IPS-15b (cell line): ENCODE results near the gene SNN.

Experiments
- H3K27me3 ChIP-seq: one replicate; pipeline ENCODE4 v1.6.1; 2013; ENCODE audit warnings: low read length; ENCODE audit not compliant: control insufficient read depth, insufficient read depth
- H3K36me3 ChIP-seq: one replicate; pipeline ENCODE4 v1.6.1; 2013; ENCODE audit warnings: low read length; ENCODE audit not compliant: control insufficient read depth, insufficient read depth
- H3K4me1 ChIP-seq: one replicate; pipeline ENCODE4 v1.6.1; 2013; ENCODE audit warnings: mild to moderate bottlenecking, low read length; ENCODE audit not compliant: control insufficient read depth, insufficient read depth
- H3K4me3 ChIP-seq: one replicate; pipeline ENCODE4 v1.5.1; 2013; ENCODE audit warnings: low read depth, low read length
- H3K9ac ChIP-seq: one replicate; pipeline ENCODE4 v1.6.1; 2013; ENCODE audit warnings: low read depth, mild to moderate bottlenecking, low read length
- H3K9me3 ChIP-seq: one replicate; pipeline ENCODE4 v1.6.1; 2013; ENCODE audit warnings: mild to moderate bottlenecking, low read length; ENCODE audit not compliant: control insufficient read depth, insufficient read depth

Gene SNN

GRCh38 chr16:11688520-11688886, 20.2 kb downstream of the SNN start:
- no peaks in the 10 kb centered on the region for H3K27me3 ChIP-seq
- peaks cover 10% of the 10 kb centered on the region for H3K36me3 ChIP-seq
- no peak overlapping the region for H3K4me3 ChIP-seq
- H3K9ac ChIP-seq, result no peak overlapping the region
- no peaks in the 10 kb centered on the region for H3K4me1 ChIP-seq
- no peaks in the 10 kb centered on the region for H3K9me3 ChIP-seq

GRCh38 chr16:11689031-11689840, 21.0 kb downstream of the SNN start:
- no peak overlapping the region for H3K9ac ChIP-seq
- no peaks in the 10 kb centered on the region for H3K4me1 ChIP-seq
- no peaks in the 10 kb centered on the region for H3K27me3 ChIP-seq
- H3K4me3 ChIP-seq, result no peak overlapping the region
- H3K36me3 ChIP-seq, result peaks cover 10% of the 10 kb centered on the region
- H3K9me3 ChIP-seq, result no peaks in the 10 kb centered on the region

GRCh38 chr16:11691235-11691634, 23.0 kb downstream of the SNN start:
- H3K4me3 ChIP-seq, result no peak overlapping the region
- peaks cover 10% of the 10 kb centered on the region for H3K36me3 ChIP-seq
- H3K4me1 ChIP-seq, result no peaks in the 10 kb centered on the region
- no peaks in the 10 kb centered on the region for H3K27me3 ChIP-seq
- no peak overlapping the region for H3K9ac ChIP-seq
- H3K9me3 ChIP-seq, result no peaks in the 10 kb centered on the region

GRCh38 chr16:11691771-11692170, 23.5 kb downstream of the SNN start:
- Histone ChIP-seq H3K36me3 (peaks cover 13% of the 10 kb centered on the region), H3K4me3 (no peak overlapping the region), H3K27me3 (no peaks in the 10 kb centered on the region), H3K9ac (no peak overlapping the region), H3K9me3 (no peaks in the 10 kb centered on the region), H3K4me1 (no peaks in the 10 kb centered on the region)

- H3K9me3 ChIP-seq, result no peaks in the 10 kb centered on the region
- no peak overlapping the region for H3K4me3 ChIP-seq
- H3K36me3 ChIP-seq, result peaks cover 13% of the 10 kb centered on the region
- H3K27me3 ChIP-seq, result no peaks in the 10 kb centered on the region
- no peaks in the 10 kb centered on the region for H3K4me1 ChIP-seq
- no peak overlapping the region for H3K9ac ChIP-seq
These were observed 23.9 kb downstream of the SNN start for GRCh38 chr16:11692171-11692570.

- H3K27me3 ChIP-seq, result no peaks in the 10 kb centered on the region
- H3K36me3 ChIP-seq, result peaks cover 15% of the 10 kb centered on the region
- no peak overlapping the region for H3K9ac ChIP-seq
- no peaks in the 10 kb centered on the region for H3K4me1 ChIP-seq
- H3K4me3 ChIP-seq, result no peak overlapping the region
- no peaks in the 10 kb centered on the region for H3K9me3 ChIP-seq
These were observed 24.4 kb downstream of the SNN start for GRCh38 chr16:11692651-11693050.

GRCh38 chr16:11696266-11697012, 28.2 kb downstream of the SNN start:
- no peaks in the 10 kb centered on the region for H3K27me3 ChIP-seq
- H3K9me3 ChIP-seq, result no peaks in the 10 kb centered on the region
- H3K9ac ChIP-seq, result no peak overlapping the region
- H3K4me3 ChIP-seq, result no peak overlapping the region
- H3K36me3 ChIP-seq, result peaks cover 16% of the 10 kb centered on the region
- H3K4me1 ChIP-seq, result no peaks in the 10 kb centered on the region

GRCh38 chr16:11697319-11697718, 29.1 kb downstream of the SNN start:
- Histone ChIP-seq H3K9me3 (no peaks in the 10 kb centered on the region), H3K4me1 (no peaks in the 10 kb centered on the region), H3K9ac (no peak overlapping the region), H3K27me3 (no peaks in the 10 kb centered on the region), H3K4me3 (no peak overlapping the region), H3K36me3 (peaks cover 13% of the 10 kb centered on the region)

GRCh38 chr16:11698271-11698689, 30.0 kb downstream of the SNN start:
- no peak overlapping the region for H3K4me3 ChIP-seq
- no peaks in the 10 kb centered on the region for H3K4me1 ChIP-seq
- no peaks in the 10 kb centered on the region for H3K27me3 ChIP-seq
- H3K36me3 ChIP-seq, result peaks cover 13% of the 10 kb centered on the region
- no peaks in the 10 kb centered on the region for H3K9me3 ChIP-seq
- no peak overlapping the region for H3K9ac ChIP-seq

GRCh38 chr16:11699234-11699894, 31.1 kb downstream of the SNN start:
- H3K27me3 ChIP-seq, result no peaks in the 10 kb centered on the region
- peaks cover 13% of the 10 kb centered on the region for H3K36me3 ChIP-seq
- H3K4me3 ChIP-seq, result no peak overlapping the region
- no peak overlapping the region for H3K9ac ChIP-seq
- H3K9me3 ChIP-seq, result no peaks in the 10 kb centered on the region
- H3K4me1 ChIP-seq, result no peaks in the 10 kb centered on the region

- Histone ChIP-seq H3K4me1 (no peaks in the 10 kb centered on the region), H3K4me3 (no peak overlapping the region), H3K9ac (no peak overlapping the region), H3K9me3 (no peaks in the 10 kb centered on the region), H3K36me3 (peaks cover 13% of the 10 kb centered on the region), H3K27me3 (no peaks in the 10 kb centered on the region)
These were observed 32.2 kb downstream of the SNN start for GRCh38 chr16:11700264-11701029.
